PC-9 (cell line): ENCODE results near the gene RIPOR2. TPM values are rescaled to one million over a fixed set of nuclear protein-coding genes. Genes with fewer than 3 reads are reported as not detected.

Experiments
- BruUV-seq: library from RNA; stranded (reverse); fragments of 400-500 nt; replicated peaks from 2 replicates; lab custom pipeline; 2021; lab: Mats Ljungman, UMichigan
- CTCF ChIA-PET: fragments of 300-600 bp; sonication (Branson Sonifier 250); formaldehyde crosslinking; loops from one replicate; lab custom pipeline; 2022; ENCODE audit warnings: antibody characterized with exemption; lab: Charles Lee
- POLR2A ChIA-PET: fragments of 300-600 bp; sonication (Branson Sonifier 250); formaldehyde crosslinking; loops from one replicate; lab custom pipeline; 2022; ENCODE audit warnings: antibody characterized with exemption; ENCODE audit not compliant: unreplicated experiment; lab: Charles Lee
- DNase-seq, 2 experiments: peaks; one replicate each; pipeline versions ENCODE4 v3.0.0 to v3.0.0-alpha.2; 2015 to 2022; ENCODE audit warnings: mixed read lengths in 1 of 2
- H2AFZ ChIP-seq: fragments of 200-600 bp; sonication (generic); 2 replicates; pipeline ENCODE4 v1.8.1; 2017; ENCODE audit warnings: antibody characterized with exemption
- H3F3A ChIP-seq: fragments of 200-600 bp; sonication (generic); 2 replicates; pipeline ENCODE4 v1.8.1; 2017; ENCODE audit warnings: antibody characterized with exemption, mild to moderate bottlenecking, low read depth; ENCODE audit not compliant: insufficient read depth
- H3K27ac ChIP-seq: fragments of 200-600 bp; sonication (generic); 2 replicates; pipeline ENCODE4 v1.6.1; 2016; ENCODE audit warnings: mixed run types
- H3K27me3 ChIP-seq: fragments of 200-600 bp; sonication (generic); 2 replicates; pipeline ENCODE4 v1.6.1; 2016; ENCODE audit warnings: low read depth, mixed run types; ENCODE audit not compliant: insufficient read depth
- H3K36me3 ChIP-seq: fragments of 200-600 bp; sonication (generic); 2 replicates; pipeline ENCODE4 v1.6.1; 2016; ENCODE audit warnings: low read depth, mixed run types
- H3K4me1 ChIP-seq: fragments of 200-600 bp; sonication (generic); replicated peaks from 2 replicates; pipeline ENCODE4 v1.6.1; 2016; ENCODE audit warnings: mixed run types; ENCODE audit not compliant: insufficient read depth
- H3K4me2 ChIP-seq: fragments of 200-600 bp; sonication (generic); 2 replicates; pipeline ENCODE4 v1.6.1; 2017; ENCODE audit warnings: mixed run types
- H3K4me3 ChIP-seq: fragments of 200-600 bp; sonication (generic); 2 replicates; pipeline ENCODE4 v1.6.1; 2016; ENCODE audit warnings: mixed run types
- H3K79me2 ChIP-seq: fragments of 200-600 bp; sonication (generic); 2 replicates; pipeline ENCODE4 v1.6.1; 2017; ENCODE audit warnings: low read depth, mixed run types
- H3K9me2 ChIP-seq: fragments of 200-600 bp; sonication (generic); 2 replicates; pipeline ENCODE4 v1.8.1; 2017; ENCODE audit warnings: mild to moderate bottlenecking; ENCODE audit not compliant: insufficient read depth
- H3K9me3 ChIP-seq: fragments of 200-600 bp; sonication (generic); 2 replicates; pipeline ENCODE4 v1.8.1; 2016; ENCODE audit warnings: low read depth; ENCODE audit not compliant: insufficient read depth
- H4K20me1 ChIP-seq: fragments of 200-600 bp; sonication (generic); 2 replicates; pipeline ENCODE4 v1.8.1; 2017; ENCODE audit not compliant: insufficient read depth
- CTCF ChIP-seq: fragments of 200-600 bp; sonication (generic); conservative IDR thresholded peaks from 2 replicates; pipeline ENCODE4 v1.6.1; 2017; ENCODE audit warnings: mixed run types, antibody characterized with exemption, mild to moderate bottlenecking, moderate library complexity
- EZH2 ChIP-seq: fragments of 200-600 bp; sonication (generic); IDR thresholded peaks from 2 replicates; pipeline ENCODE4 v1.8.0; 2017; ENCODE audit warnings: antibody characterized with exemption, low read depth
- intact Hi-C: fragments of 100-400 bp; cut with micrococcal nuclease; formaldehyde crosslinking; loops from one replicate; pipeline ENCODE4 v1.10.0; 2022; ENCODE audit not compliant: unreplicated experiment
- total RNA-seq: library from RNA; stranded (reverse); gene quantifications from 2 replicates; pipeline ENCODE4 v1.2.3, GENCODE V29; 2021

Gene RIPOR2
- total RNA-seq, 1 experiment from 2014 or later: 0.94 TPM

- Histone ChIP-seq H3K9me3 (no peaks in the 10 kb centered on the region), H3K4me3 (no peak overlapping the region), H3K4me1 (no peaks in the 10 kb centered on the region), H3K36me3 (no peaks in the 10 kb centered on the region), H3K27ac (no peak overlapping the region), H3K79me2 (no peaks in the 10 kb centered on the region), H3K9me2 (no peaks in the 10 kb centered on the region), H2AFZ (no peak overlapping the region), H3K27me3 (no peaks in the 10 kb centered on the region), H3F3A (no peaks in the 10 kb centered on the region), H4K20me1 (no peaks in the 10 kb centered on the region), H3K4me2 (no peak overlapping the region)
- no peak for TF ChIP-seq EZH2
- TF ChIP-seq CTCF: no peak
- no TSS peak for BruUV-seq
- POLR2A ChIA-PET: no interaction called here
- DNase-seq: no peak
- intact Hi-C loops: no loop called here
- CTCF ChIA-PET: no interaction called here
Measured at GRCh38 chr6:24848461-24848860, 87.3 kb downstream of the RIPOR2 start.

GRCh38 chr6:24847402-24847801 is 88.4 kb downstream of the RIPOR2 start:
- BruUV-seq: no TSS peak
- Histone ChIP-seq H3K27ac (no peak overlapping the region), H2AFZ (no peak overlapping the region), H3K4me3 (no peak overlapping the region), H4K20me1 (no peaks in the 10 kb centered on the region), H3K36me3 (no peaks in the 10 kb centered on the region), H3K9me3 (no peaks in the 10 kb centered on the region), H3K4me1 (no peaks in the 10 kb centered on the region), H3K27me3 (no peaks in the 10 kb centered on the region), H3K9me2 (no peaks in the 10 kb centered on the region), H3F3A (no peaks in the 10 kb centered on the region), H3K79me2 (no peaks in the 10 kb centered on the region), H3K4me2 (no peak overlapping the region)
- POLR2A ChIA-PET: no interaction called here
- CTCF ChIA-PET: no interaction called here
- DNase-seq: no peak
- TF ChIP-seq EZH2 (no peak), CTCF (no peak)
- intact Hi-C loops: no loop called here

- no peak for TF ChIP-seq EZH2
- TF ChIP-seq CTCF: no peak
- CTCF ChIA-PET: interaction anchor here (0.7 kb wide), 1 partner anchor 949 kb away, joined by 10 read pairs; no protein-coding TSS in a partner anchor
- Histone ChIP-seq H3K27ac (no peak overlapping the region), H3K4me3 (no peak overlapping the region), H3K36me3 (no peaks in the 10 kb centered on the region), H3K9me2 (no peaks in the 10 kb centered on the region), H2AFZ (no peak overlapping the region), H4K20me1 (no peaks in the 10 kb centered on the region), H3K79me2 (no peaks in the 10 kb centered on the region), H3K9me3 (no peaks in the 10 kb centered on the region), H3F3A (no peaks in the 10 kb centered on the region), H3K27me3 (no peaks in the 10 kb centered on the region), H3K4me2 (no peak overlapping the region), H3K4me1 (no peaks in the 10 kb centered on the region)
- BruUV-seq: no TSS peak
- POLR2A ChIA-PET: interaction anchor here (0.6 to 0.9 kb wide), 3 partner anchors 187 to 1031 kb away, joined by 3 read pairs; no protein-coding TSS in a partner anchor
- intact Hi-C loops: no loop called here
- DNase-seq: no peak
Measured at GRCh38 chr6:24845578-24845977, 90.2 kb downstream of the RIPOR2 start.
